OCI-LY7 (cell line): Measurements from ENCODE around the gene GPR153. TPM values are rescaled to one million over a fixed set of nuclear protein-coding genes. Genes with fewer than 3 reads are reported as not detected.

Experiments used
- BruUV-seq: library from RNA; stranded (reverse); fragments of 400-500 nt; replicated peaks from 2 replicates; lab custom pipeline; 2021; lab: Mats Ljungman, UMichigan
- CTCF ChIA-PET: fragments of 300-600 bp; sonication (Branson Sonifier 250); formaldehyde crosslinking; loops from one replicate; lab custom pipeline; 2022; ENCODE audit warnings: antibody characterized with exemption; ENCODE audit not compliant: unreplicated experiment; lab: Charles Lee
- POLR2A ChIA-PET: fragments of 300-600 bp; sonication (Branson Sonifier 250); formaldehyde crosslinking; loops from one replicate; lab custom pipeline; 2022; ENCODE audit warnings: antibody characterized with exemption; lab: Charles Lee
- DNase-seq: peaks from one replicate; pipeline ENCODE4 v3.0.0-alpha.2; 2015; ENCODE audit warnings: low spot score
- H2AFZ ChIP-seq: fragments of 200-600 bp; sonication (generic), shearing (Covaris generic); 2 replicates; pipeline ENCODE4 v1.6.1; 2014; ENCODE audit warnings: mild to moderate bottlenecking, antibody characterized with exemption, low read length, moderate library complexity
- H3K27ac ChIP-seq: fragments of 200-600 bp; sonication (generic); 2 replicates; pipeline ENCODE4 v1.5.1; 2014; ENCODE audit warnings: mixed run types, low read depth, mild to moderate bottlenecking, moderate library complexity, low read length, inconsistent platforms; ENCODE audit not compliant: poor library complexity, severe bottlenecking
- H3K36me3 ChIP-seq: fragments of 200-600 bp; sonication (generic); 2 replicates; pipeline ENCODE4 v1.6.1; 2014; ENCODE audit warnings: mild to moderate bottlenecking, antibody characterized with exemption, low read length, moderate library complexity, mixed read lengths; ENCODE audit not compliant: insufficient read depth
- H3K4me1 ChIP-seq: fragments of 200-600 bp; sonication (generic); 2 replicates; pipeline ENCODE4 v1.5.1; 2014; ENCODE audit warnings: mild to moderate bottlenecking, low read length; ENCODE audit not compliant: insufficient read depth, poor library complexity, severe bottlenecking
- H3K4me2 ChIP-seq: fragments of 200-600 bp; sonication (generic); 2 replicates; pipeline ENCODE4 v1.6.1; 2014; ENCODE audit warnings: mild to moderate bottlenecking, low read length
- H3K4me3 ChIP-seq: fragments of 200-600 bp; sonication (generic); 2 replicates; pipeline ENCODE4 v1.5.1; 2014; ENCODE audit warnings: mild to moderate bottlenecking, low read depth, low read length; ENCODE audit not compliant: poor library complexity, severe bottlenecking
- H3K79me2 ChIP-seq: fragments of 200-600 bp; sonication (generic); 2 replicates; pipeline ENCODE4 v1.6.1; 2016; ENCODE audit warnings: low read depth, mild to moderate bottlenecking, low read length, moderate library complexity, mixed read lengths; ENCODE audit not compliant: insufficient read depth
- H3K9me2 ChIP-seq: fragments of 200-600 bp; sonication (generic); 2 replicates; pipeline ENCODE4 v1.6.1; 2016; ENCODE audit warnings: mild to moderate bottlenecking, low read length, mixed read lengths; ENCODE audit not compliant: insufficient read depth
- H3K9me3 ChIP-seq: fragments of 200-600 bp; sonication (generic); 2 replicates; pipeline ENCODE4 v1.6.1; 2014; ENCODE audit warnings: mild to moderate bottlenecking, mixed run types, low read length, mixed read lengths
- H4K20me1 ChIP-seq: fragments of 200-600 bp; sonication (generic); 2 replicates; pipeline ENCODE4 v1.6.1; 2014; ENCODE audit warnings: mild to moderate bottlenecking, antibody characterized with exemption, low read length, moderate library complexity, mixed read lengths; ENCODE audit not compliant: insufficient read depth
- CTCF ChIP-seq: fragments of 200-600 bp; sonication (generic); conservative IDR thresholded peaks from 2 replicates; pipeline ENCODE4 v1.5.1; 2014; ENCODE audit warnings: mild to moderate bottlenecking, antibody characterized with exemption, low read length, moderate library complexity, mixed read lengths
- EZH2phosphoT487 ChIP-seq: fragments of 200-600 bp; sonication (generic); IDR thresholded peaks from 2 replicates; pipeline ENCODE4 v1.6.1; 2018; ENCODE audit warnings: low read depth, borderline replicate concordance, mild to moderate bottlenecking, mixed run types, antibody characterized with exemption, low read length, moderate library complexity, mixed read lengths
- intact Hi-C: fragments of 100-400 bp; cut with micrococcal nuclease; formaldehyde crosslinking; loops from one replicate; pipeline ENCODE4 v1.10.0; 2022; ENCODE audit not compliant: unreplicated experiment
- total RNA-seq, 2 experiments: library from RNA; depleted of rRNA in 1 of 2; stranded (reverse); fragments of >200 nt in 1 of 2; shearing (Covaris generic) in 1 of 2; gene quantifications; 2 replicates each; pipeline ENCODE4 v1.2.3, GENCODE V29; 2014 to 2022

Gene GPR153
- total RNA-seq, 2 experiments from 2014 or later, result not detected

GRCh38 chr1:6200188-6200809 is 60.6 kb downstream of the GPR153 start:
- intact Hi-C loops, result no loop called here
- BruUV-seq, result no TSS peak
- Histone ChIP-seq H3K27ac (peak overlapping the region; percentile 42), H3K4me1 (peaks cover 31% of the 10 kb centered on the region), H4K20me1 (peaks cover 24% of the 10 kb centered on the region), H3K9me2 (no peaks in the 10 kb centered on the region), H3K79me2 (peaks cover 50% of the 10 kb centered on the region), H2AFZ (peak overlapping the region; percentile 95), H3K9me3 (no peaks in the 10 kb centered on the region), H3K4me2 (peak overlapping the region; percentile 72), H3K4me3 (peak overlapping the region; percentile 93), H3K36me3 (peaks cover 39% of the 10 kb centered on the region)
- TF ChIP-seq CTCF, result no peak
- TF ChIP-seq EZH2phosphoT487, result no peak
- DNase-seq, result peak; percentile 21
- ChIA-PET CTCF (interaction anchor here (0.6 kb wide), 1 partner anchor 23 kb away, joined by 3 read pairs; no protein-coding TSS in a partner anchor), POLR2A (interaction anchor here (1.1 to 1.3 kb wide), 2 partner anchors 35 to 38 kb away, joined by 5 to 7 read pairs; partner anchors contain the start of gene ICMT)

GRCh38 chr1:6199298-6200187 is 61.4 kb downstream of the GPR153 start, which contains the start of gene RPL22:
TSS of gene RPL22 (minus strand) at chr1:6199595. CDS start at chr1:6199573, 22 bp downstream.
- BruUV-seq, result no TSS peak
- H3K4me1 ChIP-seq, result peaks cover 31% of the 10 kb centered on the region
- peak; percentile 100 for DNase-seq
- peaks cover 46% of the 10 kb centered on the region for H3K36me3 ChIP-seq
- H3K79me2 ChIP-seq, result peaks cover 52% of the 10 kb centered on the region
- H3K4me3 ChIP-seq, result peak within 1 kb of the TSS; percentile 93
- intact Hi-C loops, result loop anchor here (1.0 to 5.0 kb wide), 3 partner anchors 38 to 207 kb away; partner anchors contain the start of genes ICMT and NPHP4
- H3K9me3 ChIP-seq, result no peaks in the 10 kb centered on the region
- TF ChIP-seq EZH2phosphoT487 (no peak), CTCF (no peak)
- H2AFZ ChIP-seq, result peak within 1 kb of the TSS; percentile 95
- H4K20me1 ChIP-seq, result peaks cover 24% of the 10 kb centered on the region
- POLR2A ChIA-PET, result interaction anchor here (0.5 to 1.3 kb wide), 2 partner anchors 31 to 36 kb away, joined by 3 to 7 read pairs; partner anchors contain the start of gene ICMT
- H3K9me2 ChIP-seq, result no peaks in the 10 kb centered on the region
- H3K4me2 ChIP-seq, result peak within 1 kb of the TSS; percentile 96
- peak within 1 kb of the TSS; percentile 53 for H3K27ac ChIP-seq
- CTCF ChIA-PET, result no interaction called here
